ENCODE measurements around the gene PLD3.

PLD3 gene

GRCh38 chr19:40416918-40417642 lies 68.6 kb downstream of the PLD3 start:
- DNase-seq, result no peak

GRCh38 chr19:40417643-40417981 lies 69.1 kb downstream of the PLD3 start:
- no peak for DNase-seq

DNA sequence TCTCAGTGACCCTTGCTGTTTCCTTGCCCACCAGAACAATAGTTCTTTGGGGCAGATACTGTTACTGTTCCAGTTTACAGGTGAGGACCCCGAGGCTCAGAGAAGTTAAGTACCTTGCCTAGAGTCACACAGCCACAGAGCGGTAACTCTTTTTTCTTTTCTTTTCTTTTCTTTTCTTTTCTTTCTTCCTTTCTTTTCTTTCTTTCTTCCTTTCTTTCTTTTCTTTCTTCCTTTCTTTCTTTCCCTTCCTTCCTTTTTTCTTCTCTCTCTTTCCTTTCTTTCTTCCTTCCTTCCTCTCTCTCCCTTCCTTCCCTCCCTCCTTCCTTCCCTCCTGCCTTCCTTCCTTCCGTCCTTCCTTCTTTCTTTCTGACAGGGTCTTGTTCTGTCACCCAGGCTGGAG lies 69.5 kb downstream of the PLD3 start:
- DNase-seq, result no peak

GRCh38 chr19:40419066-40419612 lies 70.6 kb downstream of the PLD3 start:
- no peak for DNase-seq

DNA sequence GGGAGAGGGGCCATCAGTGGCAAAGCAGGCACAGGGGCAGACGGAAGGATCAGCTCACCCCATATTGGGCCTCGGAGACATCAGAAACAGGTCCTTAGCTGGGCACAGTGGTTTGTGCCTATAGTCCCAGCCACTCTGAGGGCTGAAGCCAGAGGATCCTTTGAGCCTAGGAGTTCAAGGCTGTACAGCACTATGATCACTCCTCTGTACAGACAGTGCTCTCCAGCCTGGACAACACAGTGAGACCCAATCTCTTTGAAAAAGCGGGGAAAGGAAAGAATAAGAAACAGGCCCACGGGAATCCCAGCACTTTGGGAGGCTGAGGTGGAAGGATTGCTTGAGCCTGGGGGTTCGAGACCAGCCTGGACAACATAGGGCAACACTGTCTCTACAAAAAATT lies 71.3 kb downstream of the PLD3 start:
- DNase-seq, result no peak

GRCh38 chr19:40420451-40420765 lies 71.9 kb downstream of the PLD3 start:
- no peak for DNase-seq

GRCh38 chr19:40420766-40421765 lies 72.6 kb downstream of the PLD3 start:
- DNase-seq, result peak; percentile 58

GRCh38 chr19:40421993-40422747 lies 73.7 kb downstream of the PLD3 start:
- no peak for DNase-seq

- no peak for DNase-seq
Observed at GRCh38 chr19:40422748-40423566, 74.5 kb downstream of the PLD3 start.

DNA sequence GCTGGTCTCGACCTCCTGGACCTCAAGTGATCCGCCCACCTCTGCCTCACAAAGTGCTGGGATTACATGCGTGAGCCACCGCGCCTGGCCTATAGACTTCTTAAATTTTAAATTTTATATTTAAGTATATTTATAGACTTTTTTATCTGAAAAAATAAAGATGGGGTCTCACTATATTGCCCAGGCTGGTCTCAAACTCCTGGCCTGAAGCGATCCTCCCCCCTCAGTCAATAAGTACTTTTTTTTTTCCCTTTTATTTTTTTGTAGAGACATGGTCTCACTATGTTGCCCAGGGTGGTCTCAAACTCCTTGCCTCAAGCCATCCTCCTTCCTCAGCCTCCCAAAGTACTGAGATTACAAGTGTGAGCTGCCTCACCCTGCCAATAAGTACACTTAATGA lies 75.4 kb downstream of the PLD3 start:
- DNase-seq, result no peak

DNA sequence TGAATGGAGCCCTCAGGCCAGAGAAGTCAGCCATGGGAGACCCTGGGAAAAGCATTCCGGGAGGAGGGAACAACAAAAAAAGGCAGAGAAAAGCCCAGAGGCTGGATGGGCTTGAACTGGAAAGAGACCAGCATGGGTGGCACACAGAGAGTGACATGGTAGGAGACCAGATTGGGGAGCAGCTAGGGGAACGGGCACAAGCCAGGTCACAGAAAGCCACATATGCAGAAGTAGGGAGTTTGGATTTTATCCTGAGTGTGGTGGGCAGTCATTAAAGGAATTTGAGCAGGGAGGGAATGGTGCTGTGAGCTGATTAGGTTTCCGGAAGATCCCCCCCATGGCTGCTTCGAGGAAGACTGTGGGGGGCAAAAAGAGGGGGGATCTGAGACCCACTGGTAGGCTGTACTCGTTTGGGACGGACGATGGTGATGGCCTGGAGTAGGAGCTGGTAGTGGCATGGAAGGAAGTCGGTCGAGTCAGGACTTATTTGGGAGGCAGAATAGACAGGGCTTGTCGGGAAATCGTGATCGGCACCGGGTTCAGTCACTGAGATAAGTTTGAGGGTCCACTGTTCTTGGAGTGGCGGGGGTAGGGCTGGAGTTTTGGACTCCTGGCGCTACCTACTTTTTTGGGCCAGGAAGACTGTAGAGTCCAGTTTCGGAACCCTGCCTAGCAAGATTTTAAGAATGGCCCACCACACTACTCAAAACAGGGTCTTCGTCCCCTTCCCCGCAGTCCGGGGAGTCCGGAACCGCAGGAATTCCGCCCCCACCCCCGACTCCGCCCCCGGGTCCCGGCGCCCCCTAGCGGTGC lies 76.3 kb downstream of the PLD3 start:
- DNase-seq, result no peak

- DNase-seq, result peak; percentile 96
Observed at GRCh38 chr19:40425450-40426287, 77.2 kb downstream of the PLD3 start, which contains the start of gene SERTAD1. SERTAD1 (minus strand) TSS chr19:40425992; CDS start chr19:40423546, 2,446 bp downstream.

Measured in amniotic stem cell (primary cell).